CD4-positive, alpha-beta memory T cell (primary cell): Measurements from ENCODE around the gene MAP4K4. TPM values are rescaled to one million over a fixed set of nuclear protein-coding genes. Genes with fewer than 3 reads are reported as not detected.

Experiments
- CTCF ChIA-PET: fragments of 350-600 bp; sonication (Branson Sonifier 250); formaldehyde crosslinking; loops from one replicate; lab custom pipeline; 2021; ENCODE audit warnings: inconsistent platforms; ENCODE audit not compliant: partially characterized antibody; lab: Charles Lee
- POLR2A ChIA-PET: fragments of 350-600 bp; sonication (Branson Sonifier 250); formaldehyde crosslinking; loops from one replicate; lab custom pipeline; 2021; ENCODE audit not compliant: partially characterized antibody; lab: Charles Lee
- DNase-seq, 5 donors: peaks; one replicate each; pipeline versions ENCODE4 v3.0.0 to v3.0.0-alpha.2; 2020 to 2022; ENCODE audit warnings: mixed read lengths in 1 of 5
- H3K27ac ChIP-seq: one replicate; pipeline ENCODE4 v1.7.0; 2013; ENCODE audit warnings: low read depth, low read length
- H3K27me3 ChIP-seq: 2 replicates; pipeline ENCODE4 v1.7.0; 2013; ENCODE audit warnings: mild to moderate bottlenecking, low read length, moderate library complexity; ENCODE audit not compliant: insufficient read depth
- H3K36me3 ChIP-seq: 2 replicates; pipeline ENCODE4 v1.7.0; 2013; ENCODE audit warnings: mild to moderate bottlenecking, low read length, moderate library complexity; ENCODE audit not compliant: insufficient read depth
- H3K4me1 ChIP-seq: 2 replicates; pipeline ENCODE4 v1.7.0; 2013; ENCODE audit warnings: mild to moderate bottlenecking, low read length, moderate library complexity; ENCODE audit not compliant: insufficient read depth
- H3K4me3 ChIP-seq, 2 donors: one replicate each; pipeline ENCODE4 v1.7.0; 2013; ENCODE audit warnings: low read length in 2 of 2, mild to moderate bottlenecking in 1 of 2
- H3K9me3 ChIP-seq, 2 donors: one replicate each; pipeline ENCODE4 v1.7.0; 2013; ENCODE audit warnings: low read length in 2 of 2, control low read depth in 1 of 2; ENCODE audit not compliant: control insufficient read depth in 1 of 2
- H3K27ac Mint-ChIP-seq, 7 donors: one replicate each; pipeline ENCODE4 v1.8.0; 2020 to 2021; ENCODE audit warnings: mixed read lengths in 7 of 7, mild to moderate bottlenecking in 6 of 7, inconsistent platforms in 3 of 7, moderate library complexity in 3 of 7
- H3K27me3 Mint-ChIP-seq, 2 donors: one replicate each; pipeline ENCODE4 v1.8.0; 2020 to 2021; ENCODE audit warnings: mixed read lengths in 2 of 2
- H3K36me3 Mint-ChIP-seq, 2 donors: one replicate each; pipeline ENCODE4 v1.8.0; 2020 to 2021; ENCODE audit warnings: mixed read lengths in 2 of 2, inconsistent platforms in 1 of 2, mild to moderate bottlenecking in 1 of 2
- H3K4me1 Mint-ChIP-seq, 4 donors: one replicate each; pipeline ENCODE4 v1.8.0; 2020 to 2021; ENCODE audit warnings: mixed read lengths in 4 of 4, mild to moderate bottlenecking in 1 of 4
- H3K4me3 Mint-ChIP-seq, 8 donors: one replicate each; pipeline ENCODE4 v1.8.0; 2020 to 2021; ENCODE audit warnings: mixed read lengths in 8 of 8, mild to moderate bottlenecking in 7 of 8, moderate library complexity in 6 of 8, inconsistent platforms in 3 of 8
- H3K9me3 Mint-ChIP-seq, 8 donors: one replicate each; pipeline ENCODE4 v1.8.0; 2020 to 2021; ENCODE audit warnings: mixed read lengths in 8 of 8, mild to moderate bottlenecking in 5 of 8, inconsistent platforms in 3 of 8, moderate library complexity in 1 of 8
- intact Hi-C: fragments of 100-400 bp; cut with micrococcal nuclease; formaldehyde crosslinking; loops from one replicate; pipeline ENCODE4 v1.15.1; 2023
- polyA plus RNA-seq, 2 donors: library from polyadenylated mRNA; unstranded; fragments of 300-500 nt; fragmentation: Illumina TruSeq; gene quantifications; one replicate each; pipeline ENCODE4 v1.2.3, GENCODE V29; 2021
- total RNA-seq, 2 experiments: library from RNA; stranded (reverse); gene quantifications; one replicate each; pipeline ENCODE4 v1.2.3, GENCODE V29; 2021

The MAP4K4 gene
- total and polyA plus RNA-seq, 4 experiments from 2014 or later = 2.4 to 114 (median 62.2) TPM

DNA sequence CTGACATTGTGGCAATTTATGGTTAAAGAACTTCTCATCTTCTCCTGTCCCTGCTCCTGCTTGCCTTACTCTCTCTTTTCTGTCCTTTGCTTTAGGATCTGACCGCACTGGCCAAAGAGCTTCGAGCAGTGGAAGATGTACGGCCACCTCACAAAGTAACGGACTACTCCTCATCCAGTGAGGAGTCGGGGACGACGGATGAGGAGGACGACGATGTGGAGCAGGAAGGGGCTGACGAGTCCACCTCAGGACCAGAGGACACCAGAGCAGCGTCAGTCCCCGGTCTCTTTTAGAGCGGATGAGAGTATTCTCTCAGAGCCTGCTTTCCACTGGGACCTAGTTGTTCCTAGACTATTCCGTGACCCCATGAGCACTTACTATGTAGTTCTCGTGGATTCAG lies 172.0 kb downstream of the MAP4K4 start:
- ChIA-PET CTCF (interaction anchor here (1.3 kb wide), 1 partner anchor 39 kb away, joined by 3 read pairs; no protein-coding TSS in a partner anchor), POLR2A (no interaction called here)
- peak overlapping the region in 1 of 7 donors; percentile 64 for H3K27ac Mint-ChIP-seq
- H3K27ac ChIP-seq = no peak overlapping the region
- peaks cover 0 to under 1% (median 0%) of the 10 kb centered on the region in 4 donors for H3K4me1 Mint-ChIP-seq
- peaks cover 84 to 95% of the 10 kb centered on the region in 2 donors for H3K36me3 Mint-ChIP-seq
- H3K4me1 ChIP-seq = no peaks in the 10 kb centered on the region
- no peak for DNase-seq
- H3K36me3 ChIP-seq = peaks cover 91% of the 10 kb centered on the region
- H3K4me3 Mint-ChIP-seq = peak overlapping the region in 1 of 8 donors; percentile 26
- H3K9me3 ChIP-seq = no peaks in the 10 kb centered on the region
- H3K27me3 ChIP-seq = no peaks in the 10 kb centered on the region
- intact Hi-C loops = no loop called here
- H3K9me3 Mint-ChIP-seq = no peaks in the 10 kb centered on the region
- no peak overlapping the region for H3K4me3 ChIP-seq
- H3K27me3 Mint-ChIP-seq = no peaks in the 10 kb centered on the region

DNA sequence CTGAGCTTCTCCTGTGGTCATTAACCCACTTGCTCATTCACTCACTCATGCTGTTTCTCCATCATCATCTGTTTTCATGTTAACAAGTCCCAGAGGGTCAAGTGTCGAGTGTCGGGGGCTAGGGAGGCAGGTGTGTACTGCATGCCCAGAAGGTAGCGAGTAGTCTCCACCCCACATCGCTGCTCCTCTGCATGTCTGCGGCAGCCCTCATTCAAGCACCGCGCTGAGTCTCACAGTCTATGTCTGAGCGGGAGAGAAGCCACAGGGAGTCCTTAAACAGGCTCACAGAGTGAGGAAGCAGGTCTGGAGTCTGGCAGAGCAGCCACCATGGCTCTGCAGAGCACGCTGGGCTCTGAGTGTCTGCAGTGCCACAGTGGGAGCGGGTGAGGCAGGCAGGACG lies 172.9 kb downstream of the MAP4K4 start:
- no peaks in the 10 kb centered on the region for H3K9me3 ChIP-seq
- POLR2A ChIA-PET = no interaction called here
- H3K4me3 Mint-ChIP-seq = no peak overlapping the region
- H3K36me3 ChIP-seq = peaks cover 91% of the 10 kb centered on the region
- no peaks in the 10 kb centered on the region for H3K4me1 ChIP-seq
- CTCF ChIA-PET = no interaction called here
- intact Hi-C loops = no loop called here
- no peaks in the 10 kb centered on the region for H3K27me3 ChIP-seq
- no peak overlapping the region for H3K27ac ChIP-seq
- H3K36me3 Mint-ChIP-seq = peaks cover 86 to 96% of the 10 kb centered on the region in 2 donors
- peaks cover 0 to under 1% (median 0%) of the 10 kb centered on the region in 8 donors for H3K9me3 Mint-ChIP-seq
- no peaks in the 10 kb centered on the region for H3K4me1 Mint-ChIP-seq
- H3K4me3 ChIP-seq = no peak overlapping the region
- H3K27me3 Mint-ChIP-seq = no peaks in the 10 kb centered on the region
- DNase-seq = no peak
- H3K27ac Mint-ChIP-seq = peak overlapping the region in 2 of 7 donors; percentile 11 to 76

DNA sequence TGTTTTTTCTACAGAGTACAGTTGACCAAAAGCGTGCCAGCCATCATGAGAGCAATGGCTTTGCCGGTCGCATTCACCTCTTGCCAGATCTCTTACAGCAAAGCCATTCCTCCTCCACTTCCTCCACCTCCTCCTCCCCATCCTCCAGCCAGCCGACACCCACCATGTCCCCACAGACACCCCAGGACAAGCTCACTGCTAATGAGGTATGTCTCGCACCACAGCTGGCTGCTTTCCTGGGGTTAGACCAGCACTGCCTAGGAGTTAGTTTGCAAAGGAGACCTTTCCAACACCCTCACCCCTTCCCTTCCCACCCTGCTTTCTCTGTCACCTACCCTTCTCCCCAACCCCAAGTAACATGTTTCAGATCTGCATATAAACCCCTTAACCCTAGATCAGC lies 174.0 kb downstream of the MAP4K4 start:
- DNase-seq = no peak
- H3K36me3 Mint-ChIP-seq = peaks cover 88 to 96% of the 10 kb centered on the region in 2 donors
- CTCF ChIA-PET = interaction anchor here (0.7 kb wide), 2 partner anchors 11 to 135 kb away, joined by 3 read pairs; no protein-coding TSS in a partner anchor

DNA sequence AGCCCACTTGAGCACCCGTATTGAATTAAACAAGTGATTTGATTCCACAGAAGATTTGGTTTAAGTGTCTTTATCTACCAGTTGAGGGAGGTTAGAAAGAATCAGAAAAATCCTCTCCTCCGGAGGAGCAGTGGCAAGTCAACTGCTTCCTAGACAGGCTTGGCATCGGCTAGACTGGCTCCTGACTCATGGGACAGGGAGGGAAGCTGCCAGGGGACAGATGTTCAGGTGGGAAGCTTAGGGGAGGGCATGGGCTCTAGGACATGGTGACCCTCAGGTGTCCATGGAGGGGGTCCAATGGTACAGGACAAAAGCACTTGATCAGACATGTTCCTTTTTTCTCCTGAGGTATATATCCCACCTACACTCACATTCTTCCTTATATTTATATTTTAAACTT lies 175.0 kb downstream of the MAP4K4 start:
- peaks cover 89% of the 10 kb centered on the region for H3K36me3 ChIP-seq
- Mint-ChIP-seq H3K27me3 (no peaks in the 10 kb centered on the region), H3K36me3 (peaks cover 88 to 94% of the 10 kb centered on the region in 2 donors), H3K27ac (peak overlapping the region in 2 of 7 donors; percentile 59 to 69), H3K4me1 (peaks cover 0 to 5% (median under 1%) of the 10 kb centered on the region in 4 donors), H3K4me3 (no peak overlapping the region), H3K9me3 (peaks cover 0 to 3% (median 0%) of the 10 kb centered on the region in 8 donors)
- H3K9me3 ChIP-seq = no peaks in the 10 kb centered on the region
- H3K4me1 ChIP-seq = no peaks in the 10 kb centered on the region
- H3K27me3 ChIP-seq = no peaks in the 10 kb centered on the region
- intact Hi-C loops = no loop called here
- ChIA-PET POLR2A (no interaction called here), CTCF (no interaction called here)
- H3K27ac ChIP-seq = no peak overlapping the region
- no peak for DNase-seq
- H3K4me3 ChIP-seq = no peak overlapping the region

More for the DNA sequence above, 174.0 kb downstream of the MAP4K4 start:
- peaks cover 0 to 5% (median under 1%) of the 10 kb centered on the region in 4 donors for H3K4me1 Mint-ChIP-seq
- peaks cover 0 to 3% (median 0%) of the 10 kb centered on the region in 8 donors for H3K9me3 Mint-ChIP-seq
- H3K4me3 Mint-ChIP-seq = no peak overlapping the region
- intact Hi-C loops = no loop called here
- H3K4me3 ChIP-seq = no peak overlapping the region
- POLR2A ChIA-PET = no interaction called here
- H3K27ac ChIP-seq = no peak overlapping the region
- H3K27me3 Mint-ChIP-seq = no peaks in the 10 kb centered on the region
- H3K27ac Mint-ChIP-seq = no peak overlapping the region
- no peaks in the 10 kb centered on the region for H3K27me3 ChIP-seq
- peaks cover 92% of the 10 kb centered on the region for H3K36me3 ChIP-seq
- H3K9me3 ChIP-seq = no peaks in the 10 kb centered on the region
- no peaks in the 10 kb centered on the region for H3K4me1 ChIP-seq

DNA sequence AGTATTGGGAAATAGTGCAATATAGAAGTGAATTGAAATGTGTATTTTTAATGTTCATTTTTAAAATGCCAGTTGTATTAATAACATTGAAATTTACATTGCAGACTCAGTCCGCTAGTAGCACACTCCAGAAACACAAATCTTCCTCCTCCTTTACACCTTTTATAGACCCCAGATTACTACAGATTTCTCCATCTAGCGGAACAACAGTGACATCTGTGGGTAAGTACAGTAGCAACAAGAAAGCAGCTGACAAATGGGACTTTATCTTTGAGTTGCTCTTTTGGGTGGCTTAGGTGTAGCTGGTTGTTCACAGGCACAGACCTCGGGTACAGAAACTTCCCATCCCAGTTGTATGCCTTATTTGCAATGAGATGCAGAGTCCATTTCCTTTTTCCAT lies 176.0 kb downstream of the MAP4K4 start:
- Mint-ChIP-seq H3K36me3 (peaks cover 81 to 92% of the 10 kb centered on the region in 2 donors), H3K27ac (peak overlapping the region in 2 of 7 donors; percentile 22 to 60), H3K9me3 (peaks cover 0 to 3% (median 0%) of the 10 kb centered on the region in 8 donors), H3K4me3 (no peak overlapping the region), H3K4me1 (peaks cover 0 to 5% (median under 1%) of the 10 kb centered on the region in 4 donors), H3K27me3 (no peaks in the 10 kb centered on the region)
- no peak for DNase-seq
- Histone ChIP-seq H3K4me1 (no peaks in the 10 kb centered on the region), H3K27ac (no peak overlapping the region), H3K27me3 (no peaks in the 10 kb centered on the region), H3K9me3 (no peaks in the 10 kb centered on the region), H3K36me3 (peaks cover 86% of the 10 kb centered on the region), H3K4me3 (no peak overlapping the region)
- intact Hi-C loops = no loop called here
- ChIA-PET CTCF (no interaction called here), POLR2A (no interaction called here)

DNA sequence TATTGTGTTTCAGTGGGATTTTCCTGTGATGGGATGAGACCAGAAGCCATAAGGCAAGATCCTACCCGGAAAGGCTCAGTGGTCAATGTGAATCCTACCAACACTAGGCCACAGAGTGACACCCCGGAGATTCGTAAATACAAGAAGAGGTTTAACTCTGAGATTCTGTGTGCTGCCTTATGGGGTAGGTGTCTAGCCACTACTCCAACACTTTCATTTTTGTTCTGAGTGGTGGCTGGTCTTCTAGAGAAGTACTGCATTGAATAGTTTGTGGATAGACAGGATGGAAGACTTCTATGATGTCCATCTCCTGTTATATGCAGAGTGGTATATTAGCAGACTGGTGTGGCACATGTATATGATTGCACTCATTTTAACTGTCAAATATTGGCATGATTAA lies 176.6 kb downstream of the MAP4K4 start:
- Mint-ChIP-seq H3K4me1 (peaks cover 0 to 5% (median under 1%) of the 10 kb centered on the region in 4 donors), H3K27ac (peak overlapping the region in 1 of 7 donors; percentile 60), H3K27me3 (no peaks in the 10 kb centered on the region), H3K36me3 (peaks cover 79 to 92% of the 10 kb centered on the region in 2 donors), H3K4me3 (no peak overlapping the region), H3K9me3 (peaks cover 0 to 3% (median 0%) of the 10 kb centered on the region in 8 donors)
- ChIA-PET POLR2A (no interaction called here), CTCF (no interaction called here)
- intact Hi-C loops = no loop called here
- H3K27me3 ChIP-seq = no peaks in the 10 kb centered on the region
- H3K27ac ChIP-seq = no peak overlapping the region
- no peaks in the 10 kb centered on the region for H3K9me3 ChIP-seq
- H3K36me3 ChIP-seq = peaks cover 85% of the 10 kb centered on the region
- no peak for DNase-seq
- no peak overlapping the region for H3K4me3 ChIP-seq
- no peaks in the 10 kb centered on the region for H3K4me1 ChIP-seq

DNA sequence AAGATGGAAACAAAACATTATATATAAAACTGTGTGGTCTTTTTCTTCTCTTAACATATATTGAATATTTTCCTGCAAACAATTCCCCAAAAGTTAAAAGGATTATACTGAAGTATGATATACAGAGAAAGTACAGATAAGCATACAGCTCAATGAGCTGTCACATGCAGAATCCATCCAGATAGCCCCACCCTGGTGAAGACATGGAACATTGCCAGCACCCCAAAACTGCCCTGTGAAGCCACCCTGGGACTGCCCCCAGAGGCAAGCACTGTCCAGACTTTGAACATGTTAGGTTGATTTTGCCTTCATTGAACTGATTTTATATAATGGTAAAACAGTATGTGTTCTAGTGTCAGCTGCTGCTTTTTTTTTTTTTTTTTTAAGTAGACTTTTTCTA lies 182.0 kb downstream of the MAP4K4 start:
- Mint-ChIP-seq H3K4me1 (peaks cover 0 to 8% (median under 1%) of the 10 kb centered on the region in 4 donors), H3K27ac (peak overlapping the region in 3 of 7 donors; percentile 10 to 29 (median 23)), H3K36me3 (peaks cover 54 to 88% of the 10 kb centered on the region in 2 donors), H3K27me3 (no peaks in the 10 kb centered on the region), H3K9me3 (peaks cover 0 to 3% (median 0%) of the 10 kb centered on the region in 8 donors), H3K4me3 (no peak overlapping the region)
- H3K27ac ChIP-seq = no peak overlapping the region
- no peak overlapping the region for H3K4me3 ChIP-seq
- POLR2A ChIA-PET = no interaction called here
- no peaks in the 10 kb centered on the region for H3K27me3 ChIP-seq
- H3K4me1 ChIP-seq = no peaks in the 10 kb centered on the region
- peaks cover 60% of the 10 kb centered on the region for H3K36me3 ChIP-seq
- no peak for DNase-seq
- CTCF ChIA-PET = interaction anchor here (1.0 to 1.1 kb wide), 2 partner anchors 13 to 460 kb away, joined by 3 to 5 read pairs; no protein-coding TSS in a partner anchor
- intact Hi-C loops = no loop called here
- H3K9me3 ChIP-seq = no peaks in the 10 kb centered on the region
